HepG2 (cell line): ENCODE measurements around the gene RPS6KA3. TPM values are rescaled to one million over a fixed set of nuclear protein-coding genes. Genes with fewer than 3 reads are reported as not detected.

Experiments used
- HOXA3 ChIP-seq: sonication (generic); formaldehyde crosslinking; IDR thresholded peaks from 2 replicates; pipeline ENCODE4 v1.5.0; 2020; ENCODE audit warnings: missing genetic modification reagents
- KDM5B ChIP-seq: sonication (generic); formaldehyde crosslinking; IDR thresholded peaks from 2 replicates; pipeline ENCODE4 v1.4.0; 2020; ENCODE audit warnings: missing genetic modification reagents, mild to moderate bottlenecking, borderline replicate concordance
- KDM6A ChIP-seq: IDR thresholded peaks from 2 replicates; pipeline ENCODE4 v1.6.1; 2016; ENCODE audit warnings: low read depth
- MXD4 ChIP-seq: IDR thresholded peaks from 2 replicates; pipeline ENCODE4 v1.6.1; 2016; ENCODE audit warnings: mild to moderate bottlenecking, missing biosample characterization, missing genetic modification reagents
- NFAT5 ChIP-seq: sonication (generic); formaldehyde crosslinking; IDR thresholded peaks from 2 replicates; pipeline ENCODE4 v1.4.0; 2020; ENCODE audit warnings: missing genetic modification reagents
- PRPF4 ChIP-seq: fragments of 200-400 bp; formaldehyde crosslinking; IDR thresholded peaks from 2 replicates; pipeline ENCODE4 v1.6.1; 2016; ENCODE audit warnings: low read length, low read depth; ENCODE audit not compliant: poor library complexity, severe bottlenecking
- RFX3 ChIP-seq: IDR thresholded peaks from 2 replicates; pipeline ENCODE4 v1.6.1; 2016; ENCODE audit warnings: missing biosample characterization, missing genetic modification reagents
- SALL2 ChIP-seq: sonication (generic); formaldehyde crosslinking; IDR thresholded peaks from 2 replicates; pipeline ENCODE4 v1.8.1; 2023; ENCODE audit warnings: mild to moderate bottlenecking, missing genetic modification reagents, inconsistent platforms
- XBP1 ChIP-seq: sonication (generic); formaldehyde crosslinking; IDR thresholded peaks from 2 replicates; pipeline ENCODE4 v1.5.0; 2020; ENCODE audit warnings: missing genetic modification reagents
- YEATS4 ChIP-seq: sonication (generic); formaldehyde crosslinking; IDR thresholded peaks from 2 replicates; pipeline ENCODE4 v1.4.0; 2020; ENCODE audit warnings: missing genetic modification reagents, borderline replicate concordance
- ZNF251 ChIP-seq: sonication (generic); formaldehyde crosslinking; IDR thresholded peaks from 2 replicates; pipeline ENCODE4 v1.9.0; 2021; ENCODE audit warnings: mild to moderate bottlenecking, missing genetic modification reagents
- ZNF460 ChIP-seq: sonication (generic); formaldehyde crosslinking; IDR thresholded peaks from 2 replicates; pipeline ENCODE4 v1.5.1; 2020; ENCODE audit warnings: missing genetic modification reagents, mild to moderate bottlenecking, borderline replicate concordance
- ZNF546 ChIP-seq: sonication (generic); formaldehyde crosslinking; conservative IDR thresholded peaks from 2 replicates; pipeline ENCODE4 v1.8.1; 2023; ENCODE audit warnings: mild to moderate bottlenecking, missing genetic modification reagents
- ZNF660 ChIP-seq: sonication (generic); formaldehyde crosslinking; IDR thresholded peaks from 2 replicates; pipeline ENCODE4 v1.5.1; 2020; ENCODE audit warnings: mild to moderate bottlenecking, low read depth, missing genetic modification reagents, borderline replicate concordance
- ZNF776 ChIP-seq: sonication (generic); formaldehyde crosslinking; IDR thresholded peaks from 2 replicates; pipeline ENCODE4 v1.4.0; 2020; ENCODE audit warnings: mild to moderate bottlenecking, missing genetic modification reagents
- ZNF780A ChIP-seq: sonication (generic); formaldehyde crosslinking; IDR thresholded peaks from 2 replicates; pipeline ENCODE4 v1.8.0; 2022; ENCODE audit warnings: mild to moderate bottlenecking, missing genetic modification reagents, moderate library complexity
- polyA plus RNA-seq, 8 experiments: library from polyadenylated mRNA; depleted of rRNA in 3 of 8; stranded (reverse) in 7 of 8; unstranded in 1 of 8; fragments of >200 nt; fragmentation: Illumina TruSeq in 4 of 8; extraction: Trizol in 4 of 8; gene quantifications; 2 replicates each; pipeline versions ENCODE4 v1.2.1 to v1.2.3, GENCODE V29; 2011 to 2016; ENCODE audit warnings: low read depth in 4 of 8, missing spikeins in 1 of 8, mixed read lengths in 1 of 8; ENCODE audit not compliant: insufficient read depth in 1 of 8
- total RNA-seq, 5 experiments: library from RNA; depleted of rRNA; stranded (reverse); fragments of >200 nt; fragmentation: Illumina TruSeq; extraction: Trizol; gene quantifications; 2 replicates each; pipeline ENCODE4 v1.2.3, GENCODE V29; 2016; ENCODE audit warnings: low read depth in 1 of 5
- TF ChIP-seq, protein P1 (sequence below), 2 experiments: IDR thresholded peaks; 2 replicates each; pipeline ENCODE4 v1.6.1; 2011 to 2012; ENCODE audit warnings: low read length in 2 of 2, borderline replicate concordance in 1 of 2, low read depth in 1 of 2, mild to moderate bottlenecking in 1 of 2, moderate library complexity in 1 of 2
- TF ChIP-seq, protein P2 (sequence below): sonication (generic); formaldehyde crosslinking; IDR thresholded peaks from 2 replicates; pipeline ENCODE4 v1.4.0; 2020; ENCODE audit warnings: missing genetic modification reagents
- TF ChIP-seq, protein P3 (sequence below): IDR thresholded peaks from 2 replicates; pipeline ENCODE4 v1.6.1; 2016; ENCODE audit warnings: missing compliant biosample characterization, missing genetic modification reagents, borderline replicate concordance

RPS6KA3 gene
- total and polyA plus RNA-seq, 2 of the 13 experiments (the other 11 are each of a cell fraction or from before 2014, with no cell fraction given) = 314 to 357 TPM

DNA sequence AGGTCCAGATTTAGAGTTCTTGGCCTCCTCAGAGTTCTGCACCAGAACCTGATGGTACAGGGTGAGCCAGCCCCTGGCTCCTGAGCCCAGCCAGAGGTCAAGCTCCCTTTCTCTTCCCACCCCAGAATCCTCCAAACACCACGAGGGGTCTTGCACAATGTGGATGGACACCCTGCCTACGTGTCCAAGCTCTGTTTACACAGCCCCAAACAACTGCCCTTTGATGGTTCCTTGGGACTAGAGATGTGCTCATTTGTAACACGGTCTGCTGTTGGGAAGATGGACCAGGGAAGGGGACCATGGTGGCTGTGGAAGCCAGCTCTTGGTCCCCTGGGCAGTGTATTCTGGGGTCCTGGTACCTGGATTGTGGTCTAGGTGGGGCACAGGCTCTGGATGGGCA lies 40.0 kb upstream of the RPS6KA3 start (continued):
- TF ChIP-seq PRPF4 (no peak), ZNF660 (CRISPR knock-in tag) (no peak), KDM6A (CRISPR knock-in tag) (no peak), YEATS4 (peak; percentile 44; the same call in 1 of the 2 replicates), MXD4 (CRISPR knock-in tag) (no peak), ZNF251 (CRISPR knock-in tag) (no peak), ZNF780A (CRISPR knock-in tag) (no peak), KDM5B (CRISPR knock-in tag) (no peak), ZNF776 (no peak), XBP1 (CRISPR knock-in tag) (no peak), SALL2 (CRISPR knock-in tag) (no peak), HOXA3 (CRISPR knock-in tag) (peak; percentile 62), ZNF460 (CRISPR knock-in tag) (no peak), NFAT5 (CRISPR knock-in tag) (no peak), ZNF546 (CRISPR knock-in tag) (no peak), RFX3 (CRISPR knock-in tag) (no peak)
- TF ChIP-seq, protein P1, sequence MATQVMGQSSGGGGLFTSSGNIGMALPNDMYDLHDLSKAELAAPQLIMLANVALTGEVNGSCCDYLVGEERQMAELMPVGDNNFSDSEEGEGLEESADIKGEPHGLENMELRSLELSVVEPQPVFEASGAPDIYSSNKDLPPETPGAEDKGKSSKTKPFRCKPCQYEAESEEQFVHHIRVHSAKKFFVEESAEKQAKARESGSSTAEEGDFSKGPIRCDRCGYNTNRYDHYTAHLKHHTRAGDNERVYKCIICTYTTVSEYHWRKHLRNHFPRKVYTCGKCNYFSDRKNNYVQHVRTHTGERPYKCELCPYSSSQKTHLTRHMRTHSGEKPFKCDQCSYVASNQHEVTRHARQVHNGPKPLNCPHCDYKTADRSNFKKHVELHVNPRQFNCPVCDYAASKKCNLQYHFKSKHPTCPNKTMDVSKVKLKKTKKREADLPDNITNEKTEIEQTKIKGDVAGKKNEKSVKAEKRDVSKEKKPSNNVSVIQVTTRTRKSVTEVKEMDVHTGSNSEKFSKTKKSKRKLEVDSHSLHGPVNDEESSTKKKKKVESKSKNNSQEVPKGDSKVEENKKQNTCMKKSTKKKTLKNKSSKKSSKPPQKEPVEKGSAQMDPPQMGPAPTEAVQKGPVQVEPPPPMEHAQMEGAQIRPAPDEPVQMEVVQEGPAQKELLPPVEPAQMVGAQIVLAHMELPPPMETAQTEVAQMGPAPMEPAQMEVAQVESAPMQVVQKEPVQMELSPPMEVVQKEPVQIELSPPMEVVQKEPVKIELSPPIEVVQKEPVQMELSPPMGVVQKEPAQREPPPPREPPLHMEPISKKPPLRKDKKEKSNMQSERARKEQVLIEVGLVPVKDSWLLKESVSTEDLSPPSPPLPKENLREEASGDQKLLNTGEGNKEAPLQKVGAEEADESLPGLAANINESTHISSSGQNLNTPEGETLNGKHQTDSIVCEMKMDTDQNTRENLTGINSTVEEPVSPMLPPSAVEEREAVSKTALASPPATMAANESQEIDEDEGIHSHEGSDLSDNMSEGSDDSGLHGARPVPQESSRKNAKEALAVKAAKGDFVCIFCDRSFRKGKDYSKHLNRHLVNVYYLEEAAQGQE (IDR thresholded peaks at IDR 0.05; ENCODE audit: borderline replicate concordance in 1 of 2, low read depth in 1 of 2, low read length in 2 of 2) = no peak
- TF ChIP-seq, protein P2, sequence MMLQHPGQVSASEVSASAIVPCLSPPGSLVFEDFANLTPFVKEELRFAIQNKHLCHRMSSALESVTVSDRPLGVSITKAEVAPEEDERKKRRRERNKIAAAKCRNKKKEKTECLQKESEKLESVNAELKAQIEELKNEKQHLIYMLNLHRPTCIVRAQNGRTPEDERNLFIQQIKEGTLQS (CRISPR knock-in tag) = no peak
- TF ChIP-seq, protein P3, sequence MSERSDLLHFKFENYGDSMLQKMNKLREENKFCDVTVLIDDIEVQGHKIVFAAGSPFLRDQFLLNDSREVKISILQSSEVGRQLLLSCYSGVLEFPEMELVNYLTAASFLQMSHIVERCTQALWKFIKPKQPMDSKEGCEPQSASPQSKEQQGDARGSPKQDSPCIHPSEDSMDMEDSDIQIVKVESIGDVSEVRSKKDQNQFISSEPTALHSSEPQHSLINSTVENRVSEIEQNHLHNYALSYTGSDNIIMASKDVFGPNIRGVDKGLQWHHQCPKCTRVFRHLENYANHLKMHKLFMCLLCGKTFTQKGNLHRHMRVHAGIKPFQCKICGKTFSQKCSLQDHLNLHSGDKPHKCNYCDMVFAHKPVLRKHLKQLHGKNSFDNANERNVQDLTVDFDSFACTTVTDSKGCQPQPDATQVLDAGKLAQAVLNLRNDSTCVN (CRISPR knock-in tag) = peak; percentile 67; the same call in 1 of the 2 replicates
